Neural cell (in vitro differentiated cells): ENCODE results near the gene RHOBTB1.

Source experiments
- CTCF ChIP-seq: fragments of 450-650 bp; IDR thresholded peaks from 2 replicates; pipeline ENCODE4 v1.5.1; 2014; ENCODE audit warnings: antibody characterized with exemption, mild to moderate bottlenecking, moderate library complexity; ENCODE audit not compliant: poor library complexity, severe bottlenecking
- EP300 ChIP-seq: fragments of 450-650 bp; conservative IDR thresholded peaks from 2 replicates; pipeline ENCODE4 v1.6.1; 2014; ENCODE audit warnings: antibody characterized with exemption, mild to moderate bottlenecking, moderate library complexity; ENCODE audit not compliant: poor library complexity, severe bottlenecking
- EZH2 ChIP-seq: fragments of 200-600, 300-800 bp; shearing (Covaris generic), sonication (generic); IDR thresholded peaks from 2 replicates; pipeline ENCODE4 v1.6.1; 2014; ENCODE audit warnings: antibody characterized with exemption, low read length, borderline replicate concordance, mild to moderate bottlenecking; ENCODE audit not compliant: insufficient read depth, poor library complexity, severe bottlenecking
- POLR2AphosphoS5 ChIP-seq: IDR thresholded peaks from 2 replicates; pipeline ENCODE4 v1.6.1; 2012
- RAD21 ChIP-seq: fragments of 450-650 bp; conservative IDR thresholded peaks from 2 replicates; pipeline ENCODE4 v1.6.1; 2014; ENCODE audit warnings: antibody characterized with exemption, mild to moderate bottlenecking, moderate library complexity
- REST ChIP-seq: IDR thresholded peaks from 2 replicates; pipeline ENCODE4 v1.6.1; 2012; ENCODE audit warnings: borderline replicate concordance
- SMC3 ChIP-seq: fragments of 450-650 bp; conservative IDR thresholded peaks from 2 replicates; pipeline ENCODE4 v1.6.1; 2014; ENCODE audit warnings: antibody characterized with exemption, mild to moderate bottlenecking, moderate library complexity; ENCODE audit not compliant: poor library complexity
- TAF1 ChIP-seq: IDR thresholded peaks from 2 replicates; pipeline ENCODE4 v1.6.1; 2012; ENCODE audit warnings: low read depth

GRCh38 chr10:60917331-60918280 lies 26.4 kb downstream of the RHOBTB1 start:
- TF ChIP-seq RAD21 (no peak), CTCF (no peak), TAF1 (no peak), EP300 (no peak), POLR2AphosphoS5 (no peak), REST (no peak), EZH2 (no peak), SMC3 (no peak)
